GM12865 (cell line): ENCODE measurements around the gene PDILT.

Source experiments
- DNase-seq: peaks from one replicate; pipeline ENCODE4 v3.0.0; 2010; ENCODE audit warnings: low read depth
- H3K4me3 ChIP-seq: 2 replicates; pipeline ENCODE4 v1.5.1; 2011; ENCODE audit warnings: mild to moderate bottlenecking, low read depth, low read length, control low read depth
- CTCF ChIP-seq: IDR thresholded peaks from 2 replicates; pipeline ENCODE4 v1.5.1; 2011; ENCODE audit warnings: low read length, control low read depth, low read depth, inconsistent platforms; ENCODE audit not compliant: insufficient read depth; ENCODE audit errors: missing control alignments

PDILT gene

GRCh38 chr16:20385844-20386832, 18.4 kb downstream of the PDILT start:
- peak; percentile 54 for DNase-seq
- TF ChIP-seq CTCF: peak; percentile 79
- H3K4me3 ChIP-seq: no peak overlapping the region

GRCh38 chr16:20383106-20384029, 21.2 kb downstream of the PDILT start:
- DNase-seq: peak; percentile 71
- H3K4me3 ChIP-seq: no peak overlapping the region
- TF ChIP-seq CTCF: peak; percentile 73

GRCh38 chr16:20382202-20382948, 22.2 kb downstream of the PDILT start:
- TF ChIP-seq CTCF: no peak
- H3K4me3 ChIP-seq: no peak overlapping the region
- no peak for DNase-seq

GRCh38 chr16:20380782-20381181, 23.8 kb downstream of the PDILT start:
- no peak overlapping the region for H3K4me3 ChIP-seq
- no peak for DNase-seq
- no peak for TF ChIP-seq CTCF

- DNase-seq: no peak
- TF ChIP-seq CTCF: no peak
These were observed 27.4 kb downstream of the PDILT start for GRCh38 chr16:20377181-20377580.

GRCh38 chr16:20372701-20373100, 31.8 kb downstream of the PDILT start:
- no peak overlapping the region for H3K4me3 ChIP-seq
- no peak for TF ChIP-seq CTCF
- DNase-seq: no peak

More at GRCh38 chr16:20377181-20377580, 27.4 kb downstream of the PDILT start:
- H3K4me3 ChIP-seq: no peak overlapping the region
